GM12878 (cell line): ENCODE measurements around the gene WDR86. TPM values are rescaled to one million over a fixed set of nuclear protein-coding genes. Genes with fewer than 3 reads are reported as not detected.

ENCODE experiments used
- ATAC-seq: fragments of 200-7000 bp; cut with Tn5 transposase; 3 replicates; pipeline ENCODE4 v1.9.1; 2020; ENCODE audit warnings: mild to moderate bottlenecking, moderate library complexity
- BruUV-seq: library from RNA; stranded (reverse); fragments of 400-500 nt; replicated peaks from 2 replicates; lab custom pipeline; 2021; lab: Mats Ljungman, UMichigan
- CTCF ChIA-PET: fragments of 300-600 bp; sonication (Branson Sonifier 250); formaldehyde crosslinking; extraction: SDS; loops from one replicate; lab custom pipeline; 2021; ENCODE audit warnings: inconsistent platforms; lab: Yijun Ruan, JAX
- POLR2A ChIA-PET: fragments of 350-600 bp; formaldehyde crosslinking; extraction: SDS; loops from one replicate; lab custom pipeline; 2021; ENCODE audit warnings: inconsistent platforms; lab: Charles Lee
- RAD21 ChIA-PET: fragments of 300-600 bp; sonication (Branson Sonifier 250); formaldehyde crosslinking; loops from one replicate; lab custom pipeline; 2023; ENCODE audit warnings: antibody characterized with exemption; ENCODE audit not compliant: unreplicated experiment; lab: Charles Lee
- SMC1A ChIA-PET: fragments of 300-600 bp; sonication (Branson Sonifier 250); formaldehyde crosslinking; loops from one replicate; lab custom pipeline; 2023; ENCODE audit not compliant: unreplicated experiment, uncharacterized antibody; lab: Charles Lee
- DNase-seq: peaks from one replicate; pipeline ENCODE4 v3.0.0-alpha.2; 2011; ENCODE audit warnings: low read depth, low spot score
- FAIRE-seq: peaks from 3 replicates; lab custom pipeline; 2011; peaks lifted over from hg19 to GRCh38; lab: Jason Lieb, UNC
- H2AFZ ChIP-seq: 2 replicates; pipeline ENCODE4 v1.6.0; 2011; ENCODE audit warnings: low read depth, low read length, control low read depth; ENCODE audit not compliant: control insufficient read depth
- H3K27ac ChIP-seq: 2 replicates; pipeline ENCODE4 v1.5.1; 2011; ENCODE audit warnings: control low read depth; ENCODE audit not compliant: control insufficient read depth, insufficient read depth
- H3K27me3 ChIP-seq, 2 experiments: replicated peaks in 1 of 2; 2 replicates each; pipeline versions ENCODE4 v1.6.0 to v1.6.1; 2011; ENCODE audit warnings: low read length in 1 of 2; ENCODE audit not compliant: control insufficient read depth in 2 of 2, insufficient read depth in 2 of 2
- H3K36me3 ChIP-seq, 2 experiments: 2 replicates each; pipeline ENCODE4 v1.5.1; 2011; ENCODE audit warnings: low read length in 1 of 2; ENCODE audit not compliant: control insufficient read depth in 2 of 2, insufficient read depth in 2 of 2
- H3K4me1 ChIP-seq: 2 replicates; pipeline ENCODE4 v1.6.1; 2011; ENCODE audit warnings: mild to moderate bottlenecking, low read length, moderate library complexity, mixed read lengths; ENCODE audit not compliant: control insufficient read depth, insufficient read depth
- H3K4me2 ChIP-seq: 2 replicates; pipeline ENCODE4 v1.6.0; 2011; ENCODE audit warnings: control low read depth; ENCODE audit not compliant: control insufficient read depth, insufficient read depth
- H3K4me3 ChIP-seq: fragments of 200-600 bp; sonication (generic); 2 replicates; pipeline ENCODE4 v1.5.1; 2016
- H3K79me2 ChIP-seq: 2 replicates; pipeline ENCODE4 v1.6.0; 2011; ENCODE audit warnings: low read length; ENCODE audit not compliant: control insufficient read depth, insufficient read depth
- H3K9ac ChIP-seq: 2 replicates; pipeline ENCODE4 v1.8.0; 2011; ENCODE audit warnings: low read length, control low read depth, mixed read lengths; ENCODE audit not compliant: control insufficient read depth, insufficient read depth
- H3K9me3 ChIP-seq: replicated peaks from 3 replicates; pipeline ENCODE4 v1.5.1; 2011; ENCODE audit warnings: mild to moderate bottlenecking, low read length; ENCODE audit not compliant: control insufficient read depth, insufficient read depth
- H4K20me1 ChIP-seq: 2 replicates; pipeline ENCODE4 v1.6.0; 2011; ENCODE audit not compliant: control insufficient read depth, insufficient read depth
- CBX5 ChIP-seq: sonication (generic); IDR thresholded peaks from 2 replicates; pipeline ENCODE4 v1.6.1; 2016; ENCODE audit warnings: low read depth, moderate library complexity, mild to moderate bottlenecking, inconsistent platforms
- CEBPB ChIP-seq, 2 experiments: fragments of 150-350 bp in 1 of 2; IDR thresholded peaks; 2 replicates each; pipeline ENCODE4 v1.6.1; 2012 to 2014; ENCODE audit warnings: low read depth in 2 of 2, low read length in 2 of 2, borderline replicate concordance in 1 of 2, inconsistent platforms in 1 of 2
- CREM ChIP-seq: IDR thresholded peaks from 2 replicates; pipeline ENCODE4 v1.6.1; 2014; ENCODE audit warnings: antibody characterized with exemption, low read depth
- FOXK2 ChIP-seq: fragments of 450-650 bp; IDR thresholded peaks from 2 replicates; pipeline ENCODE4 v1.6.1; 2017; ENCODE audit warnings: mild to moderate bottlenecking, moderate library complexity
- HSF1 ChIP-seq: fragments of 150-350 bp; IDR thresholded peaks from 2 replicates; pipeline ENCODE4 v1.6.1; 2014; ENCODE audit warnings: mild to moderate bottlenecking, low read depth, low read length
- MEF2A ChIP-seq: IDR thresholded peaks from 2 replicates; pipeline ENCODE4 v1.6.1; 2011; ENCODE audit warnings: low read depth, mild to moderate bottlenecking, low read length, moderate library complexity; ENCODE audit not compliant: insufficient read depth
- MLLT1 ChIP-seq: fragments of 450-650 bp; IDR thresholded peaks from 2 replicates; pipeline ENCODE4 v1.6.1; 2016; ENCODE audit warnings: mild to moderate bottlenecking
- MYB ChIP-seq: fragments of 150-350 bp; IDR thresholded peaks from 2 replicates; pipeline ENCODE4 v1.6.1; 2014; ENCODE audit warnings: mild to moderate bottlenecking, low read depth, low read length, borderline replicate concordance
- REST ChIP-seq: IDR thresholded peaks from 2 replicates; pipeline ENCODE4 v1.6.1; 2012; ENCODE audit warnings: mild to moderate bottlenecking, low read depth, low read length
- SMARCA5 ChIP-seq: fragments of 450-650 bp; IDR thresholded peaks from 2 replicates; pipeline ENCODE4 v1.6.1; 2017; ENCODE audit warnings: mild to moderate bottlenecking
- SP1 ChIP-seq: IDR thresholded peaks from one replicate; pipeline ENCODE4 v1.6.1; 2011; ENCODE audit warnings: low read depth, low read length
- SUPT20H ChIP-seq: IDR thresholded peaks from 2 replicates; pipeline ENCODE4 v1.6.1; 2011; ENCODE audit warnings: low read depth, mild to moderate bottlenecking, low read length, moderate library complexity, borderline replicate concordance; ENCODE audit not compliant: control insufficient read depth
- TARDBP ChIP-seq: IDR thresholded peaks from 2 replicates; pipeline ENCODE4 v1.6.1; 2016; ENCODE audit warnings: borderline replicate concordance
- TCF12 ChIP-seq: IDR thresholded peaks from 2 replicates; pipeline ENCODE4 v1.6.1; 2011; ENCODE audit warnings: low read depth, mild to moderate bottlenecking, low read length
- YBX1 ChIP-seq: fragments of 450-650 bp; IDR thresholded peaks from 2 replicates; pipeline ENCODE4 v1.6.1; 2016; ENCODE audit warnings: antibody characterized with exemption
- ZNF24 ChIP-seq: fragments of 450-650 bp; IDR thresholded peaks from 2 replicates; pipeline ENCODE4 v1.6.1; 2017; ENCODE audit warnings: antibody characterized with exemption, mild to moderate bottlenecking
- ZNF622 ChIP-seq: fragments of 450-650 bp; IDR thresholded peaks from 2 replicates; pipeline ENCODE4 v1.6.1; 2017; ENCODE audit warnings: mild to moderate bottlenecking, inconsistent platforms
- ZZZ3 ChIP-seq: IDR thresholded peaks from 2 replicates; pipeline ENCODE4 v1.6.1; 2011; ENCODE audit warnings: low read depth; ENCODE audit not compliant: control insufficient read depth, insufficient read length
- WGBS: methylation state at CpG from one replicate; pipeline ENCODE4 v1.1.6; 2016; ENCODE audit warnings: low lambda C conversion rate; ENCODE audit not compliant: insufficient replicate concordance, insufficient coverage; ENCODE audit errors: missing lambda C conversion rate; 5-methylcytosine and 5-hydroxymethylcytosine counted together
- in situ Hi-C: fragments of 300-500 bp; cut with MboI; formaldehyde crosslinking; loops from 9 replicates; pipeline ENCODE4 v1.14.3; 2018; ENCODE audit warnings: mixed read lengths
- intact Hi-C: fragments of 100-400 bp; cut with micrococcal nuclease; formaldehyde crosslinking; loops from one replicate; pipeline ENCODE4 v1.14.2; 2022; ENCODE audit not compliant: unreplicated experiment
- polyA plus RNA-seq, 11 experiments: library from polyadenylated mRNA; depleted of rRNA in 4 of 11; unstranded in 6 of 11; stranded (reverse) in 5 of 11; fragments of >200 nt; fragmentation: Nextera tagmentation in 4 of 11; fragmentation: Illumina TruSeq in 1 of 11; extraction: Ambion mirVana in 4 of 11; extraction: Trizol in 1 of 11; gene quantifications; 1 replicate in 1 of 11; 2 replicates in 10 of 11; pipeline versions ENCODE4 v1.2.1 to v1.2.3, GENCODE V29; 2011 to 2016; ENCODE audit warnings: inconsistent platforms in 2 of 11, missing spikeins in 2 of 11, low read depth in 1 of 11
- total RNA-seq, 4 experiments: library from RNA; depleted of rRNA in 3 of 4; stranded (reverse); fragments of >200 nt in 3 of 4; fragmentation: Illumina TruSeq in 1 of 4; extraction: Trizol in 1 of 4; gene quantifications; 2 replicates each; pipeline versions ENCODE4 v1.2.1 to v1.2.3, GENCODE V29; 2013 to 2021

The WDR86 gene
- total and polyA plus RNA-seq, 10 of the 15 experiments (the other 5 are each of a cell fraction or from before 2014, with no cell fraction given), result 0.05 to 0.19 (median 0.15) TPM; not detected in 7

GRCh38 chr7:151451156-151451555 is 41.3 kb upstream of the WDR86 start:
- Histone ChIP-seq H3K36me3 (no peaks in the 10 kb centered on the region), H3K4me1 (no peaks in the 10 kb centered on the region; the same call in 1 of the 2 replicates), H3K27me3 (no peaks in the 10 kb centered on the region; a peak in 1 of 4 replicates), H3K4me3 (no peak overlapping the region), H3K79me2 (no peaks in the 10 kb centered on the region), H3K4me2 (no peak overlapping the region), H3K9me3 (no peaks in the 10 kb centered on the region), H4K20me1 (no peaks in the 10 kb centered on the region), H2AFZ (no peak overlapping the region), H3K9ac (no peak overlapping the region), H3K27ac (no peak overlapping the region)
- ChIA-PET POLR2A (no interaction called here), CTCF (interaction anchor here (0.7 to 1.0 kb wide), 4 partner anchors 20 to 207 kb away, joined by 3 to 4 read pairs (median 3); no protein-coding TSS in a partner anchor), RAD21 (no interaction called here)
- in situ Hi-C loops, result no loop called here
- DNase-seq, result no peak
- ATAC-seq, result no peak
- WGBS, result 56% methylated on average over 5 of the region's 5 CpGs
- no peak for FAIRE-seq
- TF ChIP-seq SP1 (no peak), ZZZ3 (no peak), MLLT1 (no peak), ZNF622 (no peak), TARDBP (no peak), CEBPB (IDR thresholded peaks at IDR 0.05; ENCODE audit: borderline replicate concordance in 1 of 2, low read depth in 2 of 2, low read length in 2 of 2) (no peak), HSF1 (no peak), SMARCA5 (no peak), FOXK2 (no peak), YBX1 (no peak), MEF2A (no peak), TCF12 (no peak), SUPT20H (no peak), CREM (no peak), CBX5 (no peak), MYB (no peak), REST (no peak), ZNF24 (no peak)
- TF ChIP-seq, all 136 proteins: peak for 0
- intact Hi-C loops, result no loop called here
- no TSS peak for BruUV-seq
- SMC1A ChIA-PET, result interaction anchor here (0.6 kb wide), 1 partner anchor 35 kb away, joined by 4 read pairs; no protein-coding TSS in a partner anchor
